ENCODE data around the gene BCOR. TPM values are rescaled to one million over a fixed set of nuclear protein-coding genes. Genes with fewer than 3 reads are reported as not detected.
A peak's percentile ranks its signal among the peaks of the same experiment; 100 is the strongest.

Gene BCOR
- total and polyA plus RNA-seq, 2 of the 4 experiments (the other 2 are of a cell fraction), result 7.5 to 9.0 TPM

DNA sequence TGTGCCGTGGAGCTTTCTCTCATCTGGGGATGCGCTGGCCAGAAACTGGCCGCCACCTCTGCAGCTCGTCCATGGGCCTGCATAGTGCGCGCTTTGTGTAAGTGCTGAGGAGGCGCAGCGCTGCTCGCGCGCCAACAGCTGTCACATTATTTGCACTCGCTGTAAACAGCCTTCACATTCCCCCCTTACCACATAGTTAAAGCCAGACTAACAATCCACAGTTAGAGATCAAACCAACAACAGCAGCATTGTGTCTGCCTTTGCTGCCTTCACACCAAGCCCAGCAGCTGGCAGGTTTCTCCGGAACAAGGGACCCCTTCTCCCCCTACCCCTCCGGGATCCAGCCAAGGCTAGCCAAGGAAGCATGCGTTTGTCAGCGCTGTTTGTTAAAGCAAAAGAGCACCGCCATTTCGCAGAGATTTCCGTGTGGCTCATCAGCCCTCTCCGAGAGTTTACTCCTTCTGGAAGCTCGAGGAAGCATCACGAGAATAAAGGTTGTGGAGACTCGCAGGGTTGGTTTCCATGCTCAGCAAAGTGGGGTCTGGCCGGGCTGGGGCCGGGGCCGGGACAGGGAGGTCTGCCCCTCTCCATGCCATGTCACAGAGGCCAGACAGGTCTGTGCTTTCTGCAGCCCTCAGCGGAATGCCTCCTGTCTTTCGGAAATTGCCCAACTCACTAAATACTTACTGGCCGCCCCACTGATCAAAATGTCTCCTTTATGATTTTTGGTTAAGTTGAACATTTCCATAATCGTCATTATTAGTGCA, 11.0 kb downstream of the BCOR start:
- in situ Hi-C loops (cut with MboI; ENCODE audit: low sequenced_read_pairs), result loop anchor here (10.0 kb wide), 2 partner anchors 272 to 352 kb away; no protein-coding TSS in a partner anchor
- no peak overlapping the region for H3K14ac ChIP-seq (replicated peaks; ENCODE audit: low read depth, low read length)
- intact Hi-C loops (cut with micrococcal nuclease), result loop anchor here (5.0 kb wide), 4 partner anchors 74 to 1284 kb away; partner anchors contain the start of gene MID1IP1
- no peaks in the 10 kb centered on the region for H3K27me3 ChIP-seq (ENCODE audit: control insufficient read depth, insufficient read depth, low read length)
- H4K8ac ChIP-seq (ENCODE audit: low read depth in 2 of 2, low read length in 2 of 2), result 0 out of 4 replicates have a peak overlapping the region, but pooled peaks of 1 of the 2 experiments have one; percentile 27
- H3K36me3 ChIP-seq (ENCODE audit: control insufficient read depth, insufficient read depth, low read length), result no peaks in the 10 kb centered on the region
- H3K56ac ChIP-seq (ENCODE audit: extremely low read depth, insufficient read depth, low read length), result no peak overlapping the region
- H2AK9ac ChIP-seq (replicated peaks; ENCODE audit: low read depth, low read length, poor library complexity), result no peak overlapping the region
- H3K4me2 ChIP-seq (ENCODE audit: low read depth, low read length), result peak overlapping the region; percentile 62
- BruUV-seq (replicated peaks), result no TSS peak
- CTCF ChIA-PET, result no interaction called here
- H3K18ac ChIP-seq (ENCODE audit: low read depth, low read length), result peak overlapping the region; percentile 40
- TF ChIP-seq MXI1 (IDR thresholded peaks at IDR 0.05; ENCODE audit: borderline replicate concordance, low read depth, low read length), result 0 out of 2 replicates have a peak, but pooled peaks have one; percentile 23
- TF ChIP-seq MAFK (IDR thresholded peaks at IDR 0.05; ENCODE audit: low read depth, low read length), result 0 out of 2 replicates have a peak, but pooled peaks have one; percentile 9
- no peak for TF ChIP-seq MAZ (IDR thresholded peaks at IDR 0.05; ENCODE audit: borderline replicate concordance, low read depth, low read length)
- peak overlapping the region; percentile 19 for H2BK5ac ChIP-seq (ENCODE audit: low read depth, low read length, poor library complexity, severe bottlenecking)
- peak overlapping the region; percentile 53; the same call in 1 of the 2 replicates for H4K91ac ChIP-seq (ENCODE audit: insufficient read depth, low read depth, low read length)
- peak overlapping the region; percentile 35; the same call in 1 of the 2 replicates for H3K23ac ChIP-seq (ENCODE audit: low read depth, low read length)
- H2BK120ac ChIP-seq (ENCODE audit: low read depth, low read length), result peak overlapping the region; percentile 64
- ATAC-seq (ENCODE audit: low read depth) (peak; percentile 50), DNase-seq (peak; percentile 77)
- H3K27ac ChIP-seq (ENCODE audit: insufficient read depth, low read length), result peak overlapping the region; percentile 64; the same call in 1 of the 2 replicates
- no peak overlapping the region for H2AFZ ChIP-seq (replicated peaks; ENCODE audit: low read length, poor library complexity)
- no peak overlapping the region for H2BK20ac ChIP-seq (ENCODE audit: low read depth, low read length)
- H3K4me3 ChIP-seq (ENCODE audit: insufficient read depth, low read depth, low read length), result no peak overlapping the region
- peaks cover 26% of the 10 kb centered on the region for H3K4me1 ChIP-seq (ENCODE audit: control insufficient read depth, insufficient read depth, low read length)
- peak overlapping the region; percentile 2; the same call in 1 of the 2 replicates for H4K5ac ChIP-seq (ENCODE audit: low read depth, low read length)
- H4K20me1 ChIP-seq (ENCODE audit: insufficient read depth, low read length), result peaks cover 38% of the 10 kb centered on the region
- H3K9ac ChIP-seq (ENCODE audit: low read depth, low read length), result no peak overlapping the region
- dilution Hi-C loops (cut with HindIII; ENCODE audit: low sequenced_read_pairs, unreplicated experiment), result no loop called here
- WGBS, 2 experiments (ENCODE audit: extremely low coverage in 2 of 2, insufficient read length in 1 of 2), result 7% methylated on average over 3 of the region's 30 CpGs; no CpG with 5 or more reads in 1 of the 2 experiments
- no peak overlapping the region for H2BK15ac ChIP-seq (ENCODE audit: low read depth, low read length)
- H3K9me1 ChIP-seq (ENCODE audit: insufficient read depth, low read length), result 0 out of 2 replicates have a peak, but pooled peaks cover 9% of the 10 kb centered on the region
- H3K4ac ChIP-seq (ENCODE audit: low read depth, low read length), result peak overlapping the region; percentile 13; the same call in 1 of the 2 replicates
- H3K79me1 ChIP-seq (ENCODE audit: low read depth in 1 of 2, low read length in 2 of 2), result peaks cover 10 to 47% of the 10 kb centered on the region in 2 experiments; a peak in 3 of 4 replicates
- POLR2A ChIA-PET (ENCODE audit: unreplicated experiment), result no interaction called here
- no peaks in the 10 kb centered on the region for H3K9me3 ChIP-seq (ENCODE audit: control insufficient read depth, insufficient read depth, low read length)
- no peak overlapping the region for H2AK5ac ChIP-seq (ENCODE audit: low read depth, low read length)
